SU-DHL-6 (cell line): ENCODE results near the gene RITA1.

Source experiments
- H2AFZ ChIP-seq: fragments of 200-600 bp; sonication (generic); 2 replicates; pipeline ENCODE4 v1.6.1; 2014; ENCODE audit warnings: low read depth, mild to moderate bottlenecking, moderate library complexity, mixed read lengths, antibody characterized with exemption, low read length; ENCODE audit not compliant: severe bottlenecking
- H3F3A ChIP-seq: fragments of 200-600 bp; shearing (Covaris generic); 2 replicates; pipeline ENCODE4 v1.6.0; 2016; ENCODE audit warnings: antibody characterized with exemption, mild to moderate bottlenecking; ENCODE audit not compliant: insufficient read depth
- H3K27ac ChIP-seq: fragments of 200-600 bp; sonication (generic); 2 replicates; pipeline ENCODE4 v1.5.1; 2016; ENCODE audit warnings: low read depth, mild to moderate bottlenecking, low read length, moderate library complexity, mixed read lengths
- H3K27me3 ChIP-seq: fragments of 200-600 bp; sonication (generic), shearing (Covaris generic); 2 replicates; pipeline ENCODE4 v1.6.0; 2014; ENCODE audit warnings: mild to moderate bottlenecking, low read length
- H3K36me3 ChIP-seq: fragments of 200-600 bp; sonication (generic); 2 replicates; pipeline ENCODE4 v1.6.1; 2014; ENCODE audit warnings: mild to moderate bottlenecking, low read length, mixed read lengths
- H3K4me2 ChIP-seq: fragments of 300-600, 200-600 bp; shearing (Covaris generic), sonication (generic); 2 replicates; pipeline ENCODE4 v1.6.0; 2014; ENCODE audit warnings: low read length, low read depth, mild to moderate bottlenecking; ENCODE audit not compliant: poor library complexity, severe bottlenecking
- H3K4me3 ChIP-seq: fragments of 200-600 bp; sonication (generic); 2 replicates; pipeline ENCODE4 v1.5.1; 2014; ENCODE audit warnings: antibody characterized with exemption, low read length, mild to moderate bottlenecking, mixed read lengths; ENCODE audit not compliant: insufficient read depth, poor library complexity, severe bottlenecking
- H3K79me2 ChIP-seq: fragments of 200-600 bp; sonication (generic); 2 replicates; pipeline ENCODE4 v1.6.1; 2014; ENCODE audit warnings: mild to moderate bottlenecking, low read length, moderate library complexity; ENCODE audit not compliant: insufficient read depth
- H3K9ac ChIP-seq: fragments of 200-600 bp; sonication (generic); 2 replicates; pipeline ENCODE4 v1.7.0; 2014; ENCODE audit warnings: mild to moderate bottlenecking, low read length
- H3K9me2 ChIP-seq: fragments of 200-600 bp; sonication (generic); replicated peaks from 2 replicates; pipeline ENCODE4 v1.6.1; 2014; ENCODE audit warnings: low read length; ENCODE audit not compliant: insufficient read depth
- H3K9me3 ChIP-seq: fragments of 200-600 bp; sonication (generic); 2 replicates; pipeline ENCODE4 v1.6.1; 2014; ENCODE audit warnings: low read length, mixed read lengths; ENCODE audit not compliant: insufficient read depth
- H4K20me1 ChIP-seq: fragments of 200-600 bp; sonication (generic); 2 replicates; pipeline ENCODE4 v1.6.1; 2014; ENCODE audit warnings: low read depth, mild to moderate bottlenecking, antibody characterized with exemption, low read length, moderate library complexity, mixed read lengths
- EZH2phosphoT487 ChIP-seq: fragments of 200-600 bp; sonication (generic), shearing (Covaris generic); conservative IDR thresholded peaks from 2 replicates; pipeline ENCODE4 v1.6.1; 2018; ENCODE audit warnings: mild to moderate bottlenecking, antibody characterized with exemption, low read length, moderate library complexity, mixed read lengths
- TF ChIP-seq, protein P1 (sequence below): fragments of 200-600 bp; sonication (generic); IDR thresholded peaks from one replicate; pipeline ENCODE4 v1.5.1; 2017; ENCODE audit warnings: antibody characterized with exemption, mild to moderate bottlenecking, low read length, moderate library complexity; ENCODE audit not compliant: insufficient read depth, poor library complexity, severe bottlenecking

The RITA1 gene

DNA sequence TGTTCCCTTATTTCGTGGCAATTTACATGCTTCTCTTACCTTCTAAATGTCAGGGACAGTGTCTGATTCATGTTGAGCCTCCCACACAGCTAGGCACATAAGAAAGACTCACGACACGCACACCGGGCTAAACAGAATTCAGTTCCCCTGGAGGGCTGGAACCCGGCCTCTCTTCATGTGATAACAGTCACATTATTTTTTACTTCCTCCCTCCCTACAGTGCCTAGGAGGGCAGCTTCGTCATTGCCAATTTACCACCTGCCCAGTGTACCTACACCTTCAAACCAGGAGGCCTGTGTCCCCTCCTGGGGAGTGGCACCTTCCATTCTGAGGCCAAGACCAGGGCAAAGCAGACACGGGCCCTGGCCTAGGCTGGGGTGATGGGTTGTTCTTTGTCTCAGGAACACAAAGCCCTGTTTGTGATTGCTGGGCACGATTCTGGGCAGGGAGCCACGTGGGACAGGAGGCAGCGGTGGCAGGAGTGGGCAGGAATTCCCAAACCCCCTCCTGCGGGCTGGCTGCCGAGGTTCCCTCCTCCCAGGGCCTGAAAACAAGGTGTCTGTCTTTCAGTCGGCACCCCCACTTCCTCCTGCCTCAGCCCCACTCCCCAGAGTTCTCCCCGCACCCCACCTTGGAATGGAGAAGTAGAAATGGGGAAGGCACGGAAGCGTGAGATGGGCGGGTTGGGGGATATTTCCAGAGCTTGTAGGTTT, 43.2 kb upstream of the RITA1 start:
- no peak overlapping the region for H2AFZ ChIP-seq
- no peak overlapping the region for H3K4me3 ChIP-seq
- no peaks in the 10 kb centered on the region for H4K20me1 ChIP-seq
- H3K9me2 ChIP-seq, result no peaks in the 10 kb centered on the region
- H3K36me3 ChIP-seq, result no peaks in the 10 kb centered on the region
- H3K9me3 ChIP-seq, result no peaks in the 10 kb centered on the region
- H3K27ac ChIP-seq, result no peak overlapping the region
- H3K9ac ChIP-seq, result no peak overlapping the region
- H3K27me3 ChIP-seq, result no peaks in the 10 kb centered on the region
- H3F3A ChIP-seq, result no peaks in the 10 kb centered on the region
- H3K79me2 ChIP-seq, result no peaks in the 10 kb centered on the region
- H3K4me2 ChIP-seq, result no peak overlapping the region
- no peak for TF ChIP-seq EZH2phosphoT487
- TF ChIP-seq, protein P1, sequence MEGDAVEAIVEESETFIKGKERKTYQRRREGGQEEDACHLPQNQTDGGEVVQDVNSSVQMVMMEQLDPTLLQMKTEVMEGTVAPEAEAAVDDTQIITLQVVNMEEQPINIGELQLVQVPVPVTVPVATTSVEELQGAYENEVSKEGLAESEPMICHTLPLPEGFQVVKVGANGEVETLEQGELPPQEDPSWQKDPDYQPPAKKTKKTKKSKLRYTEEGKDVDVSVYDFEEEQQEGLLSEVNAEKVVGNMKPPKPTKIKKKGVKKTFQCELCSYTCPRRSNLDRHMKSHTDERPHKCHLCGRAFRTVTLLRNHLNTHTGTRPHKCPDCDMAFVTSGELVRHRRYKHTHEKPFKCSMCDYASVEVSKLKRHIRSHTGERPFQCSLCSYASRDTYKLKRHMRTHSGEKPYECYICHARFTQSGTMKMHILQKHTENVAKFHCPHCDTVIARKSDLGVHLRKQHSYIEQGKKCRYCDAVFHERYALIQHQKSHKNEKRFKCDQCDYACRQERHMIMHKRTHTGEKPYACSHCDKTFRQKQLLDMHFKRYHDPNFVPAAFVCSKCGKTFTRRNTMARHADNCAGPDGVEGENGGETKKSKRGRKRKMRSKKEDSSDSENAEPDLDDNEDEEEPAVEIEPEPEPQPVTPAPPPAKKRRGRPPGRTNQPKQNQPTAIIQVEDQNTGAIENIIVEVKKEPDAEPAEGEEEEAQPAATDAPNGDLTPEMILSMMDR, result no peak

DNA sequence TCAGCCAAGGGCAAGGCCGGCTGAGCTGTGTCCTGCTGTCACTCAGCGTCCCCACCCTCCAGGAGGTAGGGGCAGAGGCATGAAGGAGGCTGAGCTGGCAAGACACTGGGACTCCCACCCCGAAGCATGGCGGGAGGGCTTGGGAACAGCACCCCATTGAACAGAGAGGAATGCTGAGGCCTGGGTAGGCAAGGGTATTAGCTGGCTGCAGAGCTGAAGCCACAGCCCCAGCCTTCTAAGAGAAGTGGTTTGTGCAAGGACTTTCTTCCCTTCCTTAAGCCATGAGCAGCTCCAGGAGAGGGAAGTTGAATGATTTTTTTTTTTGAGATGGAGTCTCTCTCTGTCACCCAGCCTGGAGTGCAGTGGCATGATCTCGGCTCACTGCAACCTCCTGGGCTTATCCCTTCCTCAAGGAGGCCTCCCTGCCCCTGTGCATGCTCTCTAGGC, 42.6 kb upstream of the RITA1 start:
- no peaks in the 10 kb centered on the region for H3K9me3 ChIP-seq
- H3K36me3 ChIP-seq, result no peaks in the 10 kb centered on the region
- no peaks in the 10 kb centered on the region for H3K79me2 ChIP-seq
- no peaks in the 10 kb centered on the region for H3K27me3 ChIP-seq
- H3K4me3 ChIP-seq, result no peak overlapping the region
- no peak for TF ChIP-seq EZH2phosphoT487
- TF ChIP-seq, protein P1, result no peak
- no peak overlapping the region for H3K27ac ChIP-seq
- H3K9ac ChIP-seq, result no peak overlapping the region
- H2AFZ ChIP-seq, result no peak overlapping the region
- no peaks in the 10 kb centered on the region for H4K20me1 ChIP-seq
- no peak overlapping the region for H3K4me2 ChIP-seq
- no peaks in the 10 kb centered on the region for H3F3A ChIP-seq
- H3K9me2 ChIP-seq, result no peaks in the 10 kb centered on the region

DNA sequence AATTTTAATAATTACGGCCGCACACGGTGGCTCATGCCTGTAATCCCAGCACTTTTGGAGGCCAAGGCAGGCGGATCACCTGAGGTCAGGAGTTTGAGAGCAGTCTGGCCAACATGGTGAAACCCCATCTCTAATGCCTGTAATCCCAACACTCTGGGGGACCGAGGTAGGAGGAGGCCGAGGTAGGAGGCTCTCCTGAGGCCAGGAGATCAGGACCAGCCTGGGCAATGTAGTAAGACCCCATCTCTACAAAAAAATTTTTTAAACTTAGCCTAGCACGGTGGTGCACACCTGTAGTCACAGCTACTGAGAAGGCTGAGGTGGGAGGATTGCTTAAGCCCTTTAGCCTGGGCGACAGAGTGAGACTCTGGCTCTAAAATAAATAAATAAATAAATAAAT, 41.6 kb upstream of the RITA1 start:
- H3K79me2 ChIP-seq, result no peaks in the 10 kb centered on the region
- no peak overlapping the region for H3K4me3 ChIP-seq
- H3K9me3 ChIP-seq, result no peaks in the 10 kb centered on the region
- no peak overlapping the region for H3K4me2 ChIP-seq
- H3K27ac ChIP-seq, result no peak overlapping the region
- H3K9ac ChIP-seq, result no peak overlapping the region
- H3K36me3 ChIP-seq, result no peaks in the 10 kb centered on the region
- H3F3A ChIP-seq, result no peaks in the 10 kb centered on the region
- H3K27me3 ChIP-seq, result no peaks in the 10 kb centered on the region
- H4K20me1 ChIP-seq, result no peaks in the 10 kb centered on the region
- TF ChIP-seq, protein P1, result no peak
- no peak for TF ChIP-seq EZH2phosphoT487
- H2AFZ ChIP-seq, result no peak overlapping the region
- no peaks in the 10 kb centered on the region for H3K9me2 ChIP-seq
